HL-60 (cell line): ENCODE data around the gene MACIR.

Experiments
- DNase-seq, 2 experiments: peaks; one replicate each; pipeline ENCODE4 v3.0.0-alpha.2; 2010 to 2020; ENCODE audit warnings: low read depth in 1 of 2, low spot score in 1 of 2
- H3K27ac ChIP-seq: fragments of 250-450 bp; sonication (Bioruptor Pico); replicated peaks from 2 replicates; pipeline ENCODE4 v1.5.1; 2020; ENCODE audit warnings: mild to moderate bottlenecking, moderate library complexity
- H3K27me3 ChIP-seq: fragments of 250-450 bp; sonication (Bioruptor Pico); 2 replicates; pipeline ENCODE4 v1.5.1; 2021; ENCODE audit warnings: mild to moderate bottlenecking, moderate library complexity; ENCODE audit not compliant: insufficient read depth, poor library complexity, severe bottlenecking
- H3K4me3 ChIP-seq: replicated peaks from 2 replicates; pipeline ENCODE4 v1.5.1; 2011; ENCODE audit warnings: mild to moderate bottlenecking, control low read depth, low read length; ENCODE audit not compliant: insufficient read depth
- GABPA ChIP-seq: IDR thresholded peaks from 2 replicates; pipeline ENCODE4 v1.6.1; 2012; ENCODE audit warnings: low read depth
- POLR2AphosphoS5 ChIP-seq: IDR thresholded peaks from 2 replicates; pipeline ENCODE4 v1.6.1; 2012; ENCODE audit warnings: low read depth
- SPI1 ChIP-seq: IDR thresholded peaks from 2 replicates; pipeline ENCODE4 v1.6.1; 2012; ENCODE audit warnings: low read depth, mild to moderate bottlenecking, borderline replicate concordance
- TF ChIP-seq, protein P1 (sequence below): IDR thresholded peaks from 2 replicates; pipeline ENCODE4 v1.6.1; 2012; ENCODE audit warnings: low read depth; ENCODE audit not compliant: insufficient replicate concordance
- TF ChIP-seq, protein P2 (sequence below): IDR thresholded peaks from one replicate; pipeline ENCODE4 v1.5.1; 2011; ENCODE audit warnings: low read length, control low read depth, inconsistent platforms; ENCODE audit not compliant: insufficient read depth

MACIR gene

DNA sequence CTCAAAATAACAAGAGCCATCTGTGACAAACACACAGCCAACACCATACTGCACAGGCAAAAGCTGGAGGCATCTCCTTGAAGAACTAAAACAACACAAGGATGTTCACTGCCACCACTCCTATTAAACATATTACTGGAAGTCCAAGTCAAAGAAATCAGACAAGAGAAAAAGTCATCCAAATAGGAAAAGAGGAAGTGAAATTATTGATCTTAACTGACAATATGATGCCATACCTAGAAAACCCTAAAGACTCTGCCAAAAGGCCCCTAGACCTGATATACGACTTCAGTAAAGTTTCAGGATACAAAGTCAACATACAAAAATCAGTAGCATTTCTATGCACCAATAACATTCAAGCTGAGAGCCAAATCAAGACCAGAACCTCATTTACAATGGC, 30.0 kb upstream of the MACIR start:
- DNase-seq = no peak
- TF ChIP-seq GABPA = no peak
- TF ChIP-seq, protein P1, sequence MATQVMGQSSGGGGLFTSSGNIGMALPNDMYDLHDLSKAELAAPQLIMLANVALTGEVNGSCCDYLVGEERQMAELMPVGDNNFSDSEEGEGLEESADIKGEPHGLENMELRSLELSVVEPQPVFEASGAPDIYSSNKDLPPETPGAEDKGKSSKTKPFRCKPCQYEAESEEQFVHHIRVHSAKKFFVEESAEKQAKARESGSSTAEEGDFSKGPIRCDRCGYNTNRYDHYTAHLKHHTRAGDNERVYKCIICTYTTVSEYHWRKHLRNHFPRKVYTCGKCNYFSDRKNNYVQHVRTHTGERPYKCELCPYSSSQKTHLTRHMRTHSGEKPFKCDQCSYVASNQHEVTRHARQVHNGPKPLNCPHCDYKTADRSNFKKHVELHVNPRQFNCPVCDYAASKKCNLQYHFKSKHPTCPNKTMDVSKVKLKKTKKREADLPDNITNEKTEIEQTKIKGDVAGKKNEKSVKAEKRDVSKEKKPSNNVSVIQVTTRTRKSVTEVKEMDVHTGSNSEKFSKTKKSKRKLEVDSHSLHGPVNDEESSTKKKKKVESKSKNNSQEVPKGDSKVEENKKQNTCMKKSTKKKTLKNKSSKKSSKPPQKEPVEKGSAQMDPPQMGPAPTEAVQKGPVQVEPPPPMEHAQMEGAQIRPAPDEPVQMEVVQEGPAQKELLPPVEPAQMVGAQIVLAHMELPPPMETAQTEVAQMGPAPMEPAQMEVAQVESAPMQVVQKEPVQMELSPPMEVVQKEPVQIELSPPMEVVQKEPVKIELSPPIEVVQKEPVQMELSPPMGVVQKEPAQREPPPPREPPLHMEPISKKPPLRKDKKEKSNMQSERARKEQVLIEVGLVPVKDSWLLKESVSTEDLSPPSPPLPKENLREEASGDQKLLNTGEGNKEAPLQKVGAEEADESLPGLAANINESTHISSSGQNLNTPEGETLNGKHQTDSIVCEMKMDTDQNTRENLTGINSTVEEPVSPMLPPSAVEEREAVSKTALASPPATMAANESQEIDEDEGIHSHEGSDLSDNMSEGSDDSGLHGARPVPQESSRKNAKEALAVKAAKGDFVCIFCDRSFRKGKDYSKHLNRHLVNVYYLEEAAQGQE = no peak
- peak; percentile 35; the same call in 1 of the 2 replicates for TF ChIP-seq SPI1
- TF ChIP-seq, protein P2, sequence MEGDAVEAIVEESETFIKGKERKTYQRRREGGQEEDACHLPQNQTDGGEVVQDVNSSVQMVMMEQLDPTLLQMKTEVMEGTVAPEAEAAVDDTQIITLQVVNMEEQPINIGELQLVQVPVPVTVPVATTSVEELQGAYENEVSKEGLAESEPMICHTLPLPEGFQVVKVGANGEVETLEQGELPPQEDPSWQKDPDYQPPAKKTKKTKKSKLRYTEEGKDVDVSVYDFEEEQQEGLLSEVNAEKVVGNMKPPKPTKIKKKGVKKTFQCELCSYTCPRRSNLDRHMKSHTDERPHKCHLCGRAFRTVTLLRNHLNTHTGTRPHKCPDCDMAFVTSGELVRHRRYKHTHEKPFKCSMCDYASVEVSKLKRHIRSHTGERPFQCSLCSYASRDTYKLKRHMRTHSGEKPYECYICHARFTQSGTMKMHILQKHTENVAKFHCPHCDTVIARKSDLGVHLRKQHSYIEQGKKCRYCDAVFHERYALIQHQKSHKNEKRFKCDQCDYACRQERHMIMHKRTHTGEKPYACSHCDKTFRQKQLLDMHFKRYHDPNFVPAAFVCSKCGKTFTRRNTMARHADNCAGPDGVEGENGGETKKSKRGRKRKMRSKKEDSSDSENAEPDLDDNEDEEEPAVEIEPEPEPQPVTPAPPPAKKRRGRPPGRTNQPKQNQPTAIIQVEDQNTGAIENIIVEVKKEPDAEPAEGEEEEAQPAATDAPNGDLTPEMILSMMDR = no peak
- no peak for TF ChIP-seq POLR2AphosphoS5
- Histone ChIP-seq H3K27ac (no peak overlapping the region), H3K4me3 (no peak overlapping the region), H3K27me3 (no peaks in the 10 kb centered on the region)

DNA sequence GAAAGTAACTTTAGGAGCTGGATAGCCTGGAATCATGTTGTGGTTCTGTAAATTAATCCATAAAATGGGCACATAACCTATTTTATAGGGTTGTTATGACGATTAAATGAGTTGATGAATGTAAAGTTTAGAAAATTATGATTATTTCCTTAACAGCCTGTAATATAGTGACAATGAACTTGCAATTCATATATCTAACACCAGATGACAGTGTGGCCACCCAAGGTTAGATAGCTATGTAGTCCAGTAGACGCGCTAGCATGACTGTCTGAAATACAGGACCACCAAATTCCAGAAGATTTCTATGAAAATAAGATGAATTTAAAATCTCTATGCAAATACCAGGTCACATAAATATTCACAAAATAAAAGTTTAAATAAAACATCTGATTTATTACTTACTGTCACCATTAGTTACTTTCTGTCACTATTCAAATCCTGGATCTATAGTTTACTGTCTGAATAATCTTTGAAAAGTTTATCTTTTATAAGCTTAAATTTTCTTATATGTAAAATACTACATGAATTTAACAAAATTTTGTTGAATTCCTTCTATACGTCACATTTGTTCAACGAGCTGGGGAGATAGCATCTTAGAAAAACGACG, 26.1 kb upstream of the MACIR start:
- no peak for DNase-seq
- H3K27me3 ChIP-seq = no peaks in the 10 kb centered on the region
- H3K4me3 ChIP-seq = no peak overlapping the region
- no peak for TF ChIP-seq SPI1
- TF ChIP-seq, protein P2 = peak; percentile 36
- no peak overlapping the region for H3K27ac ChIP-seq

DNA sequence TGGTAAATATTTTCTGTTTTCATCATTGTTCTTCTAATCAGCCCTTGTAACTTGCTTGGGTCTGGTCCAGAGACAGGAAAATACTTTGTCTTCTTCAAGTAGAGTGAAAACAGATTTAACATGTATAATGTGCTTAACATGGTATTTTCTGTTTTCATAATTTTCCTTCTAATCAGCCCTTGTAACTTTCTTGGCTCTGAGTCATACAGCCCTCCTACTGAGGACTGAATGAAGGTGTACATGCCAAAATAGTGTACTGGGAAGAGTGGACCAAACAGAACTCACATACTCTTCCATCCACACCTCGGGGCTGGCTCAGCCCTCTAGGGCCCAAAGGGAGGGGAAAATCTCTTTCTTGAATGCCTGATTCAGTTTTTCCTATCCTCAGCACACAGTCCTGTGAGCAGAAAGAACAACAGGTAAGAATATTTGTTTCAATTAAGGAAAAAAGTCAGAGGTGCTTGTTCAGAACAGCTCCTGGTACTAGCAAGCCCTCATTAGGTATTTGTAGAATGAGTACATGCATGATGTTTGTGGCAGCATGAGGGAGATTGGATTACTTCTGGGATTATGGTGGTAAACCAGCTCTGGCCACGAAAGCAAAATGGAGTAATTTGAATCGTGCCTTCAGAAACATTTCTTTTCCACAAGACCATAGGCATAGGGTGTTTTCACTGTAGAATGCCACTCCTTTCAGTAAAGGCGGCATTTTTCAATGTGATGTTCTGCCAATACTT, 24.2 kb upstream of the MACIR start:
- Histone ChIP-seq H3K27ac (no peak overlapping the region), H3K27me3 (no peaks in the 10 kb centered on the region), H3K4me3 (no peak overlapping the region)
- no peak for DNase-seq
- TF ChIP-seq SPI1 (no peak), POLR2AphosphoS5 (no peak), GABPA (no peak)
- TF ChIP-seq, protein P1 = no peak
- TF ChIP-seq, protein P2 = no peak
